A673 (cell line): ENCODE measurements around the gene SGSM1.

Experiments
- EZH2 ChIP-seq: fragments of 200-600 bp; sonication (generic); IDR thresholded peaks from 2 replicates; pipeline ENCODE4 v1.6.1; 2017; ENCODE audit warnings: borderline replicate concordance, low read depth, mild to moderate bottlenecking, mixed read lengths, antibody characterized with exemption, low read length; ENCODE audit not compliant: poor library complexity, severe bottlenecking
- TF ChIP-seq, protein P1 (sequence below): fragments of 300-800, 200-600 bp; sonication (generic); conservative IDR thresholded peaks from 2 replicates; pipeline ENCODE4 v1.5.1; 2017; ENCODE audit warnings: low read depth, mild to moderate bottlenecking, antibody characterized with exemption, low read length, moderate library complexity, mixed read lengths

DNA sequence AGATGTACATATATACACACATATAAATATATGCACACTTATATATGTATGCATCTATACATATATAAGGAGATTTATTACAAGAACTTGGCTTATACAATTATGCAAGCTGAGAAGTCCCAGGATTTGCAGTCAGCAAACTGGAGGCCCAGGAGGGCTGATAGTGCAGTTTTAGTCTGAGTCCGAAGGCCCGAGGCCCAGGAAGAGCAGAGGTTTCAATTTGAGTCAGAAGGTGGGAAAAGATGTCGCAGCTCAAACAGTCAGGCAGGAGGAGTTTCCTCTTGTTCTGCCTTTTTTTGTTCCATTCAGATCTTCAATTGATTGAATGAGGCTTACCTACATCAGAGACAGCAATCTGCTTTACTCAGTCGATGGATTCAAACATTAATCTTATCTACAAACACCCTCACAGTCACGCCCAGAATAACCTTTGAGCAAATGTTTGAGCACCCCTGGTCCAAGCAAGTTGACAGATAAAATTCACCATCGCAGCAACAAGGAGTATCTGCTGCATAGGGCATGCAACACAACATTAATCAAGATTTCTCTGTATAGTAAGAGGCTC lies 4.0 kb upstream of the SGSM1 start:
- TF ChIP-seq, protein P1, sequence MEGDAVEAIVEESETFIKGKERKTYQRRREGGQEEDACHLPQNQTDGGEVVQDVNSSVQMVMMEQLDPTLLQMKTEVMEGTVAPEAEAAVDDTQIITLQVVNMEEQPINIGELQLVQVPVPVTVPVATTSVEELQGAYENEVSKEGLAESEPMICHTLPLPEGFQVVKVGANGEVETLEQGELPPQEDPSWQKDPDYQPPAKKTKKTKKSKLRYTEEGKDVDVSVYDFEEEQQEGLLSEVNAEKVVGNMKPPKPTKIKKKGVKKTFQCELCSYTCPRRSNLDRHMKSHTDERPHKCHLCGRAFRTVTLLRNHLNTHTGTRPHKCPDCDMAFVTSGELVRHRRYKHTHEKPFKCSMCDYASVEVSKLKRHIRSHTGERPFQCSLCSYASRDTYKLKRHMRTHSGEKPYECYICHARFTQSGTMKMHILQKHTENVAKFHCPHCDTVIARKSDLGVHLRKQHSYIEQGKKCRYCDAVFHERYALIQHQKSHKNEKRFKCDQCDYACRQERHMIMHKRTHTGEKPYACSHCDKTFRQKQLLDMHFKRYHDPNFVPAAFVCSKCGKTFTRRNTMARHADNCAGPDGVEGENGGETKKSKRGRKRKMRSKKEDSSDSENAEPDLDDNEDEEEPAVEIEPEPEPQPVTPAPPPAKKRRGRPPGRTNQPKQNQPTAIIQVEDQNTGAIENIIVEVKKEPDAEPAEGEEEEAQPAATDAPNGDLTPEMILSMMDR, result no peak
- no peak for TF ChIP-seq EZH2
